GM19463 (cell line): ENCODE data around the gene TM4SF5.

Experiments used
- ATAC-seq: cut with Tn5 transposase; IDR thresholded peaks from one replicate; pipeline ENCODE4 v1.9.1; 2021; ENCODE audit warnings: mild to moderate bottlenecking, moderate library complexity; ENCODE audit not compliant: unreplicated experiment

The TM4SF5 gene

DNA sequence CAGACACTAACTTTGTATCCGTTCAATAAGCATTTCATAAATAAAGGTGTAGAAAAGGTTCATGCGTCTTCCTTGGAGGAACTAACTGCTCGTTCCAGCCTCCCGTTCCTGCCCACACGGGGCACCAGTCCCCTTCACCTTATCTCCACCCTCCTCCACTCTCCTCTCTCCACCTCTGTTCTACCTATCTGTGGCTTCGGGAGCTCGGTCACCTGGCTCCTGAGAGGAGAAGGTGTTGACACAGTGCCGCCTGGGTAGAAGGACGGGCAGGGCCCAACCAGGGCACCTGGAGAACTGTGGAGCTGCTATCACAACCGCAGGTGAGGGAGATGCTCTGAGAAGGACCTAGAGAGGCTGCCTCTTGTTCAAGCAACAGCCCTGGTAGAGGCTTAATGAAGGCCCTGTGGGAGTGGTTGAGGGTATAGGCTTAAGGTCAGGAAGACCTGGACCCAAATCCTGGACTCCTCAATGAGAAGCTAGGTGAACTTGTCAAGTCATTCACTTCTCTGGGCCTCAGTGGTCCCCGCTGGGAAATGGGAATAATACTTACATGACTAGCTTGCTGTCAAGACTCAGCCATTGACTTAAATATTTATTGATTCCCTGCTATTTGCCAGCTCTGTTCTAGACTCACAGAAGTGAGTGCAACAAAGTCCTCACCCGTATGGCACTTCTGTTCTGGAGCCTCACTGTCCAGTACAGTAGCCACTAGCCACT, 51.8 kb downstream of the TM4SF5 start:
- ATAC-seq = no peak

DNA sequence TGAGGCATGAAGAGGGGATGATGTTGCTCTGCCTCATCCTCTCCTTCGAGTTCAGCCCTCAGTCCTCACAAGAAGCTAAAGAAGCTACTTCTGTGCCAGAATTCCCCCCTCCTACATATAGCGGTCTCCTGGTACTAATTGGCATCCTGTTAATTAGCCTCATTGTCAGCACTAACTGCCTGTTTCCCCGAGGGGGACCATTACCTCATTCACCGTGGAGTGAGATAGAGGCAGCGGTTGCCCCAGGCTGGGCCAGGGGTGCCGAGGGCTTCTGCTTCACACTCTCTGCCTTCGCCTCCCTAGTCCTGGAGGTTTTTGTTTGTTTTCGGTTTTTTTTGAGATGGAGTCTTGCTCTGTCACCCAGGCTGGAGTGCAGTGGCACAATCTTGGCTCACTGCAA, 55.7 kb downstream of the TM4SF5 start:
- no peak for ATAC-seq

GRCh38 chr17:4832829-4833177, 61.1 kb downstream of the TM4SF5 start:
- peak; percentile 23 for ATAC-seq
